H9 (cell line): ENCODE measurements around the gene OR2F2. TPM values are rescaled to one million over a fixed set of nuclear protein-coding genes. Genes with fewer than 3 reads are reported as not detected.
A peak's percentile ranks its signal among the peaks of the same experiment; 100 is the strongest.

Experiments used
- DNase-seq: peaks from one replicate; pipeline ENCODE4 v3.0.0-alpha.2; 2017
- H2AFZ ChIP-seq: one replicate; pipeline ENCODE4 v1.6.1; 2013; ENCODE audit warnings: mild to moderate bottlenecking, low read length, control low read depth, moderate library complexity
- H2AK5ac ChIP-seq: 2 replicates; pipeline ENCODE4 v1.6.1; 2013; ENCODE audit warnings: low read length, control low read depth, mixed read lengths; ENCODE audit not compliant: insufficient read length
- H2BK120ac ChIP-seq: one replicate; pipeline ENCODE4 v1.6.1; 2013; ENCODE audit warnings: low read depth, mild to moderate bottlenecking, low read length, control low read depth, inconsistent platforms; ENCODE audit not compliant: poor library complexity, severe bottlenecking
- H2BK12ac ChIP-seq: 2 replicates; pipeline ENCODE4 v1.6.1; 2013; ENCODE audit warnings: low read length, control low read depth, mixed read lengths, low read depth; ENCODE audit not compliant: insufficient read length
- H2BK15ac ChIP-seq: 2 replicates; pipeline ENCODE4 v1.6.1; 2013; ENCODE audit warnings: low read depth, low read length, control low read depth
- H2BK20ac ChIP-seq: one replicate; pipeline ENCODE4 v1.6.1; 2013; ENCODE audit warnings: low read depth, mild to moderate bottlenecking, low read length, control low read depth, inconsistent platforms; ENCODE audit not compliant: poor library complexity, severe bottlenecking
- H2BK5ac ChIP-seq: 2 replicates; pipeline ENCODE4 v1.6.1; 2013; ENCODE audit warnings: low read length, control low read depth, mixed read lengths; ENCODE audit not compliant: insufficient read length
- H3K14ac ChIP-seq: 2 replicates; pipeline ENCODE4 v1.6.1; 2013; ENCODE audit warnings: low read length, control low read depth; ENCODE audit not compliant: insufficient read depth
- H3K18ac ChIP-seq: 2 replicates; pipeline ENCODE4 v1.6.1; 2013; ENCODE audit warnings: low read depth, mild to moderate bottlenecking, mixed read lengths, low read length, control low read depth; ENCODE audit not compliant: insufficient read length
- H3K23ac ChIP-seq: 2 replicates; pipeline ENCODE4 v1.6.1; 2013; ENCODE audit warnings: low read length, control low read depth, mixed read lengths, low read depth; ENCODE audit not compliant: insufficient read length
- H3K23me2 ChIP-seq: 2 replicates; pipeline ENCODE4 v1.6.1; 2013; ENCODE audit warnings: low read depth, mild to moderate bottlenecking, mixed read lengths, low read length, control low read depth; ENCODE audit not compliant: insufficient read length, poor library complexity, severe bottlenecking
- H3K27ac ChIP-seq: 2 replicates; pipeline ENCODE4 v1.5.1; 2013; ENCODE audit warnings: low read length, control low read depth, mixed read lengths, low read depth; ENCODE audit not compliant: insufficient read length
- H3K27me3 ChIP-seq: 2 replicates; pipeline ENCODE4 v1.6.1; 2013; ENCODE audit warnings: low read length, control low read depth, inconsistent platforms; ENCODE audit not compliant: insufficient read depth
- H3K4ac ChIP-seq: 2 replicates; pipeline ENCODE4 v1.6.1; 2013; ENCODE audit warnings: low read depth, mild to moderate bottlenecking, control low read depth, inconsistent platforms, low read length, moderate library complexity
- H3K4me1 ChIP-seq: 2 replicates; pipeline ENCODE4 v1.6.1; 2013; ENCODE audit warnings: low read length, control low read depth, inconsistent platforms; ENCODE audit not compliant: insufficient read depth
- H3K4me2 ChIP-seq: 2 replicates; pipeline ENCODE4 v1.6.1; 2013; ENCODE audit warnings: low read length, control low read depth, mixed read lengths; ENCODE audit not compliant: insufficient read length, insufficient read depth
- H3K56ac ChIP-seq: 2 replicates; pipeline ENCODE4 v1.6.1; 2013; ENCODE audit warnings: low read depth, mild to moderate bottlenecking, mixed read lengths, low read length, control low read depth; ENCODE audit not compliant: insufficient read length
- H3K79me1 ChIP-seq: 2 replicates; pipeline ENCODE4 v1.6.1; 2013; ENCODE audit warnings: low read depth, mild to moderate bottlenecking, moderate library complexity, low read length, control low read depth, inconsistent platforms; ENCODE audit not compliant: insufficient read depth, poor library complexity, severe bottlenecking
- H3K79me2 ChIP-seq: 2 replicates; pipeline ENCODE4 v1.6.1; 2013; ENCODE audit warnings: low read length, control low read depth, inconsistent platforms; ENCODE audit not compliant: insufficient read depth
- H3K9ac ChIP-seq: 2 replicates; pipeline ENCODE4 v1.6.1; 2013; ENCODE audit warnings: low read length, control low read depth, mixed read lengths; ENCODE audit not compliant: insufficient read length; ENCODE audit errors: extremely low read depth
- H3K9me3 ChIP-seq: one replicate; pipeline ENCODE4 v1.6.1; 2013; ENCODE audit warnings: low read depth, low read length, inconsistent platforms; ENCODE audit not compliant: control insufficient read depth
- H3T11ph ChIP-seq: one replicate; pipeline ENCODE4 v1.6.1; 2013; ENCODE audit warnings: mild to moderate bottlenecking, low read length, control low read depth, inconsistent platforms
- H4K20me1 ChIP-seq: one replicate; pipeline ENCODE4 v1.6.1; 2013; ENCODE audit not compliant: control insufficient read depth, insufficient read length, insufficient read depth
- H4K5ac ChIP-seq: 2 replicates; pipeline ENCODE4 v1.6.1; 2013; ENCODE audit warnings: low read depth, mild to moderate bottlenecking, mixed read lengths, low read length, control low read depth; ENCODE audit not compliant: insufficient read length
- H4K8ac ChIP-seq: replicated peaks from 2 replicates; pipeline ENCODE4 v1.6.1; 2013; ENCODE audit warnings: low read length, control low read depth, mixed read lengths, low read depth; ENCODE audit not compliant: insufficient read length
- H4K91ac ChIP-seq: 2 replicates; pipeline ENCODE4 v1.6.1; 2013; ENCODE audit warnings: low read depth, mild to moderate bottlenecking, moderate library complexity, mixed read lengths, low read length, control low read depth; ENCODE audit not compliant: insufficient read length
- H3K27ac Mint-ChIP-seq, 3 experiments: 2 replicates in 2 of 3; 3 replicates in 1 of 3; pipeline ENCODE4 v1.8.0; 2020 to 2021; ENCODE audit warnings: mixed read lengths in 3 of 3, mild to moderate bottlenecking in 1 of 3, moderate library complexity in 1 of 3
- H3K27me3 Mint-ChIP-seq: 2 replicates; pipeline ENCODE4 v1.8.0; 2021; ENCODE audit warnings: low read depth, mild to moderate bottlenecking, moderate library complexity, mixed read lengths
- H3K36me3 Mint-ChIP-seq, 3 experiments: 2 replicates in 2 of 3; 3 replicates in 1 of 3; pipeline ENCODE4 v1.8.0; 2020 to 2021; ENCODE audit warnings: low read depth in 3 of 3, mixed read lengths in 3 of 3; ENCODE audit not compliant: insufficient read depth in 1 of 3
- H3K4me1 Mint-ChIP-seq, 2 experiments: 2 replicates each; pipeline ENCODE4 v1.8.0; 2020; ENCODE audit warnings: mixed read lengths in 2 of 2
- H3K4me3 Mint-ChIP-seq, 2 experiments: 2 replicates in 1 of 2; 3 replicates in 1 of 2; pipeline ENCODE4 v1.8.0; 2020 to 2021; ENCODE audit warnings: mild to moderate bottlenecking in 2 of 2, mixed read lengths in 2 of 2, moderate library complexity in 1 of 2
- H3K9me3 Mint-ChIP-seq, 2 experiments: 2 replicates in 1 of 2; 3 replicates in 1 of 2; pipeline ENCODE4 v1.8.0; 2020; ENCODE audit warnings: mild to moderate bottlenecking in 2 of 2, mixed read lengths in 2 of 2, moderate library complexity in 1 of 2
- CTCF ChIP-seq: fragments of 200-600 bp; sonication (generic); conservative IDR thresholded peaks from 3 replicates; pipeline ENCODE4 v1.8.0; 2021; ENCODE audit warnings: antibody characterized with exemption, mild to moderate bottlenecking
- WGBS: extraction: QIAGEN DNeasy Blood & Tissue Kit; methylation state at CpG from one replicate; pipeline ENCODE4 v1.1.7; 2013; ENCODE audit warnings: missing lambda C conversion rate, low lambda C conversion rate, mixed read lengths; ENCODE audit not compliant: insufficient read length; ENCODE audit errors: extremely low coverage; 5-methylcytosine and 5-hydroxymethylcytosine counted together
- total RNA-seq: library from RNA; stranded (reverse); gene quantifications from 2 replicates; pipeline ENCODE4 v1.2.1, GENCODE V29; 2021

The OR2F2 gene
- total RNA-seq, 1 experiment from 2014 or later, result not detected

- Histone ChIP-seq H3K23ac (no peak overlapping the region), H4K20me1 (no peaks in the 10 kb centered on the region), H3K56ac (no peak overlapping the region), H3K4me1 (peaks cover 5% of the 10 kb centered on the region; the same call in 1 of the 2 replicates), H4K91ac (no peak overlapping the region), H3K27ac (no peak overlapping the region), H4K8ac (no peak overlapping the region), H2AFZ (no peak overlapping the region), H2BK5ac (no peak overlapping the region), H2BK12ac (no peak overlapping the region), H3K79me1 (no peaks in the 10 kb centered on the region), H2BK20ac (no peak overlapping the region), H2BK120ac (no peak overlapping the region), H3T11ph (no peak overlapping the region), H3K18ac (no peak overlapping the region), H3K9me3 (no peaks in the 10 kb centered on the region), H2BK15ac (no peak overlapping the region), H3K4ac (no peak overlapping the region), H3K14ac (no peak overlapping the region), H3K27me3 (no peaks in the 10 kb centered on the region), H3K79me2 (no peaks in the 10 kb centered on the region), H2AK5ac (no peak overlapping the region), H3K9ac (no peak overlapping the region), H3K23me2 (no peaks in the 10 kb centered on the region), H4K5ac (no peak overlapping the region), H3K4me2 (no peak overlapping the region)
- Mint-ChIP-seq H3K27ac (peak overlapping the region; percentile 35 to 74 (median 59); a peak in 2 of 7 replicates), H3K36me3 (no peaks in the 10 kb centered on the region), H3K4me1 (peaks cover 41 to 42% of the 10 kb centered on the region in 2 experiments), H3K9me3 (no peaks in the 10 kb centered on the region), H3K4me3 (peak overlapping the region in 1 of 2 experiments; percentile 27; a peak in 1 of 5 replicates), H3K27me3 (peaks cover 9% of the 10 kb centered on the region)
- peak; percentile 88 for DNase-seq
- no CpG with 5 or more reads among the region's 5 CpGs for WGBS
- TF ChIP-seq CTCF, result no peak
Measured at GRCh38 chr7:143906895-143907294, 28.1 kb upstream of the OR2F2 start.
